ENCODE data around the gene INSM1.

DNA sequence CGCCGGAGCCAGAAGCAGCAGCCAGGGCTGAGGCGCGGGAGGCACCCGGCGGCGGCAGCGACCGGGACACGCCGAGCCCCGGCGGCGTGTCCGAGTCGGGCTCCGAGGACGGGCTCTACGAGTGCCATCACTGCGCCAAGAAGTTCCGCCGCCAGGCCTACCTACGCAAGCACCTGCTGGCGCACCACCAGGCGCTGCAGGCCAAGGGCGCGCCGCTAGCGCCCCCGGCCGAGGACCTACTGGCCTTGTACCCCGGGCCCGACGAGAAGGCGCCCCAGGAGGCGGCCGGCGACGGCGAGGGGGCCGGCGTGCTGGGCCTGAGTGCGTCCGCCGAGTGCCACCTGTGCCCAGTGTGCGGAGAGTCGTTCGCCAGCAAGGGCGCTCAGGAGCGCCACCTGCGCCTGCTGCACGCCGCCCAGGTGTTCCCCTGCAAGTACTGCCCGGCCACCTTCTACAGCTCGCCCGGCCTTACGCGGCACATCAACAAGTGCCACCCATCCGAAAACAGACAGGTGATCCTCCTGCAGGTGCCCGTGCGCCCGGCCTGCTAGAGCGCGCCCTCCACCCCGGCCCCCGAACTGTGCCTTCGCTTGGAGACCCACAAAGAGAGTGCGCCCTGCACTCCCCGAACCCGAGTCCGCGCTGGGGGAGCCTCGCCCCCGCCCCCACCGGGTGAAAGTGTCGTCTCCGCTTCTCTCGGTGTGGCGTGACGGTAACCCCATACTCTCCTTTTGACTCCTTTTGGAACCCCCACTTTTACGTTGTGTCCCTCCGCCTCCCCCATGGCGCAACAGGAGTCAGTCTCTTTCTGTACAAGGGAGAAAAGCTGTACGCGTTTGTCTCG is 1.6 kb downstream of the INSM1 start:
- TF ChIP-seq CTCF (IDR thresholded peaks at IDR 0.05; ENCODE audit: low read length) (peak; percentile 22), EZH2phosphoT487 (IDR thresholded peaks at IDR 0.05; ENCODE audit: low read length) (no peak), EZH2 (optimal IDR thresholded peaks at IDR 0.05; ENCODE audit: low read depth, low read length) (no peak)

All from MM.1S (cell line).